Skeletal muscle satellite cell (primary cell): ENCODE measurements around the gene CASZ1.
A peak's percentile ranks its signal among the peaks of the same experiment; 100 is the strongest.

Experiments
- H3K27me3 ChIP-seq: 2 replicates; pipeline ENCODE4 v1.7.0; 2013; ENCODE audit warnings: low read length; ENCODE audit not compliant: control insufficient read depth, insufficient read depth
- H3K36me3 ChIP-seq: 2 replicates; pipeline ENCODE4 v1.7.0; 2013; ENCODE audit warnings: mild to moderate bottlenecking, control low read depth, low read length; ENCODE audit not compliant: insufficient read depth
- H3K4me1 ChIP-seq: 2 replicates; pipeline ENCODE4 v1.7.0; 2013; ENCODE audit warnings: low read length; ENCODE audit not compliant: control insufficient read depth, insufficient read depth
- H3K4me2 ChIP-seq: 2 replicates; pipeline ENCODE4 v1.7.0; 2013; ENCODE audit warnings: mild to moderate bottlenecking, low read length
- H3K4me3 ChIP-seq: 2 replicates; pipeline ENCODE4 v1.7.0; 2013; ENCODE audit warnings: low read length
- H3K9ac ChIP-seq: 2 replicates; pipeline ENCODE4 v1.7.0; 2013; ENCODE audit warnings: mild to moderate bottlenecking, low read depth, low read length, moderate library complexity
- H3K9me3 ChIP-seq: replicated peaks from 2 replicates; pipeline ENCODE4 v1.7.0; 2013; ENCODE audit warnings: mild to moderate bottlenecking, control low read depth, low read length

CASZ1 gene

GRCh38 chr1:10613340-10613739, 183.1 kb downstream of the CASZ1 start:
- Histone ChIP-seq H3K27me3 (no peaks in the 10 kb centered on the region), H3K9me3 (no peaks in the 10 kb centered on the region), H3K9ac (no peak overlapping the region), H3K36me3 (peaks cover under 1% of the 10 kb centered on the region), H3K4me3 (no peak overlapping the region), H3K4me2 (no peak overlapping the region), H3K4me1 (no peaks in the 10 kb centered on the region)

DNA sequence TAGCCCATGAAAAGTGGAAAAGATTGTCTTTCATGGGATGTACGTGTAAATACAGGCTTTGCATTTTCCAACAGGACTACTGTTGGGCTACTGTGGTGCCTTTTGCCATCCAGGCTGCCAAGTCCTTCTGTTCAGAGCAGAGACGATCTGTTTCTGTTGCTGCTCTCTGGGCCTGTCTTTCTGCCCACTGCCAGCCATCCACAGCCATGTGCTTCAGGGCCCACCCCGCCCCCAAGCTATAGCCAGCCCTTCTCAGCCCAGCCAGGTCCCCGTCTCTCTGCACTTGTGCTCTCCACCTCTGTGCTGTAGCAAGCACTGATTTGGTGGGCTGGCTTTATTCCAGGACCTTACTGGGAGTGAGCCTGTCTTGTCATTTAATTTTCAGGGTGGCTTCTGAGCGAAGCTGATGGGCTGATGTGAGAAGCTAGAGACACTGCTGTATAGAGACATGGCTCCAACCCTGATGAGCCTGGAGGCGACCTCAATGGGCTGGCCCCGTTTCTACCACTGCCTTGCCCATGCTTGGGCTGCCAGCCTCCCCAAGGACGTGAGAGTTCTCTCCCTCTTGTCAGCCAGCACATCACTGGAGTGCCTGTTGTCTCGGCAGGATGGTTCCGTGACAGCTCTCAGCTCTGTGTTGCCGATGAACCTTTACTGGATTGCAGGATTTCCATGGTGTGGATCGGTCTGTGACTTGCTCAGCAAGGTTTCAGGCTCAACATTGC, 183.8 kb downstream of the CASZ1 start:
- Histone ChIP-seq H3K27me3 (no peaks in the 10 kb centered on the region), H3K9me3 (no peaks in the 10 kb centered on the region), H3K36me3 (no peaks in the 10 kb centered on the region), H3K9ac (no peak overlapping the region), H3K4me1 (no peaks in the 10 kb centered on the region), H3K4me3 (no peak overlapping the region), H3K4me2 (no peak overlapping the region)

DNA sequence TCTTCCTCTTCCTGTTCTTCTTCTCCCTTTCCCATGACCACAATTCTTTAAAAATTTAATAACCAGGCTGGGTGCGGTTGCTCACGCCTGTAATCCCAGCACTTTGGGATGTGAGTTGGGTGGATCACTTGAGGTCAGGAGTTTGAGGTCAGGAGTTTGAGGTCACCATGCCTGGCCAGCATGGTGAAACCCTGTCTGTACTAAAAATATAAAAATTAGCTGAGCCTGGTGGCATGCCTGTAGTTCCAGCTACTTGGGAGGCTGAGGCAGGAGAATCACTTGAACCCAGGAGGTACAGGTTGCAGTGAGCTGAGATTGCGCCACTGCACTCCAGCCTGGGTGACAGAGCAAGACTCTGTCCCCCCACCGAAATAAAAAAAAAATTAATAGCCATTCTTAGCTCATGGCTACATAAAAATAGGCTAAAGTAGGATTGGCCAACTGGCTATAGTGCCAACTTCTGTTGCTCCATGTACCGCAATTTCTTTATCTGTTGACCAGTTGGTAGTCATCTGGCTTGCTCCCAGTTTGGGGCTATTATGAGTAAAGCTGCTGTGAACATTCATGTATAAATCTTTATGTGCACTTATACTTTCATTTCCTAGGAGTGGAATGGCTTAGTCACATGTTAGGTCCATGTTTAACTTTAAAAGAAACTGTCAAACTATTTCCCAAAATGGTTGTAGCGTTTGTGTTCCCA, 185.4 kb downstream of the CASZ1 start:
- Histone ChIP-seq H3K4me3 (no peak overlapping the region), H3K9me3 (no peaks in the 10 kb centered on the region), H3K9ac (no peak overlapping the region), H3K36me3 (no peaks in the 10 kb centered on the region), H3K4me1 (no peaks in the 10 kb centered on the region), H3K27me3 (no peaks in the 10 kb centered on the region), H3K4me2 (no peak overlapping the region)

GRCh38 chr1:10608690-10609089, 187.8 kb downstream of the CASZ1 start:
- Histone ChIP-seq H3K4me2 (no peak overlapping the region), H3K4me1 (no peaks in the 10 kb centered on the region), H3K9ac (no peak overlapping the region), H3K9me3 (no peaks in the 10 kb centered on the region), H3K36me3 (no peaks in the 10 kb centered on the region), H3K4me3 (no peak overlapping the region), H3K27me3 (no peaks in the 10 kb centered on the region)

DNA sequence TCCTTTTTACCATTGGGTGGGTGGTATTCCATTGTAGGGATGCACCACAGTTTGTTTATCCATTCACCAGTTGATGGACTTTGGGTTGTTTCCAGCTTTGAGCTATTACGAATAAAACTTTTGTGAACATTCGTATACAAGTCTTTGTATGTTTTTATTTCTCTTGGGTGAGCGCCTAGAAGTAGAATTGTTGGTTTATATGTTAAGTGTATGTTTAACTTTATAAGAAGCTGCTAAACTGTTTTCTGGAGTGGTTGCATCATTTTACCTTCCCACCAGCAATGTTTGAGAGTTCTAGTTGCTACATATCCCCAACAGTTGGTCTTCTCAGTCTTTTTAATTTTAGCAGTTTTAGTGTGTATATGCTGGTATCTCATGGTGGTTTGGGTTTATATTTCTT, 189.2 kb downstream of the CASZ1 start:
- Histone ChIP-seq H3K4me3 (no peak overlapping the region), H3K4me2 (no peak overlapping the region), H3K9me3 (no peaks in the 10 kb centered on the region), H3K36me3 (no peaks in the 10 kb centered on the region), H3K27me3 (no peaks in the 10 kb centered on the region), H3K4me1 (no peaks in the 10 kb centered on the region), H3K9ac (no peak overlapping the region)

- H3K9ac ChIP-seq: no peak overlapping the region
- no peaks in the 10 kb centered on the region for H3K27me3 ChIP-seq
- H3K4me3 ChIP-seq: no peak overlapping the region
- H3K4me1 ChIP-seq: peaks cover 6% of the 10 kb centered on the region
- H3K36me3 ChIP-seq: no peaks in the 10 kb centered on the region
- H3K9me3 ChIP-seq: no peaks in the 10 kb centered on the region
- no peak overlapping the region for H3K4me2 ChIP-seq
Observed at GRCh38 chr1:10606064-10606463, 190.4 kb downstream of the CASZ1 start.

DNA sequence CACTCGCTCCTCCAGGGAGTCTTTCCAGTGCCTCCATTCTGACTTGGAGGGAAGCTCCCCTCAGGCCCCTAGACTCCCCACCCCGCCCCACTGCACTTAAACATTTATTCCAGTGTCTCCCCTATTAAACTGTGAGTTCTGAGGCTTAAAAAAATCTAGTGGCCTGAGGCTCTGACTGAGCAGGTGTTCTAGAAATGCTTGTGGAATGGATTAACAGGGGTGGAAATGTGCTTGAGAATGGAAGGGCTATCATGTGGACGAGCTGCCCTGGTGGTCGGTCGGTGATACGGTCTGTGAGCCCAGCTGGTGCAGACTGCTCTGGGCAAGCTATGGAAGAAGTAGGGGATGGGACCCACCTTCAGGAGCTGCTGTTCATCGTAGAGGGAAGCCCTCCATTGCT, 191.5 kb downstream of the CASZ1 start:
- H3K9me3 ChIP-seq: no peaks in the 10 kb centered on the region
- H3K27me3 ChIP-seq: no peaks in the 10 kb centered on the region
- H3K4me1 ChIP-seq: peaks cover 7% of the 10 kb centered on the region
- no peak overlapping the region for H3K9ac ChIP-seq
- H3K36me3 ChIP-seq: no peaks in the 10 kb centered on the region
- no peak overlapping the region for H3K4me3 ChIP-seq
- no peak overlapping the region for H3K4me2 ChIP-seq

GRCh38 chr1:10602936-10603335, 193.5 kb downstream of the CASZ1 start:
- Histone ChIP-seq H3K9ac (no peak overlapping the region), H3K4me2 (no peak overlapping the region), H3K9me3 (no peaks in the 10 kb centered on the region), H3K36me3 (no peaks in the 10 kb centered on the region), H3K4me3 (no peak overlapping the region), H3K4me1 (peaks cover 27% of the 10 kb centered on the region), H3K27me3 (no peaks in the 10 kb centered on the region)

DNA sequence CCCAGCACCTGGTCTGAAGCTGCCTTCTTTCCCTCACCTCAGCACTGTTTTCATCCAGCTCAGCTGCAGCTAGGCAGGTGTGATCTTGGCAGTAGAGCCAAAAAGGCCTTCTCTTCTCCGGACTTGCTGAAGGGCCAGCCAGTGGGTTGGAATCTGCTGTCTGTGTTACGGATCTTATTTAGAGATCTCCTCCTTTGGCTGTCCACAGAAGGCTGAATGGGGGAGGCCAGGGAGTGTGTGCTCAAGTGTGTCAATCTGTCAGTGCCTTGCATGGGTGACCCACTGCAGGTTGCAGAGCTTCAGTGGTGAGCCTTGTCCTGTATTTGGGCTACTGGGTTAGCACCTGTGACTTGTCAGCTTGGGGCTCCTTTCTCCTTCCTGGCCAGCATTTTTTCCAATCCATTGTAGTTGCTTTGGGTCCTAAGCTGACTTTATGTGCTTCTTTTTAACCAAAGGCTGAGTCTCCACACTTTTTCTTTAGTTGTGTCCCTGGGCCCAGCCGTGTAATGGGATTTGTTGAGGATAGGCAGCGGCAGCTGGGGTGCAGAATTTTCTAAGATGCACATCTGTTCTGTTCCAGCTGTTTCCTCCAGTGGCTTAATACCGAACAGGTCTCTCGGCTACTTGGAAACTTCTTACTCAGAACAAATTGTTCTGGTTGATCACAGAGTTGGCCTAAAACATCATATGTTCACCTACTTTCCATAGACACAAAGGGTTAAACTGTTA, 194.9 kb downstream of the CASZ1 start:
- H3K27me3 ChIP-seq: no peaks in the 10 kb centered on the region
- no peak overlapping the region for H3K9ac ChIP-seq
- no peaks in the 10 kb centered on the region for H3K9me3 ChIP-seq
- H3K4me3 ChIP-seq: no peak overlapping the region
- H3K4me1 ChIP-seq: peaks cover 28% of the 10 kb centered on the region
- H3K36me3 ChIP-seq: no peaks in the 10 kb centered on the region
- no peak overlapping the region for H3K4me2 ChIP-seq

- H3K9ac ChIP-seq: peak overlapping the region; percentile 23
- H3K4me3 ChIP-seq: no peak overlapping the region
- H3K4me2 ChIP-seq: peak overlapping the region; percentile 28
Observed at GRCh38 chr1:10599194-10599861, 197.1 kb downstream of the CASZ1 start.

DNA sequence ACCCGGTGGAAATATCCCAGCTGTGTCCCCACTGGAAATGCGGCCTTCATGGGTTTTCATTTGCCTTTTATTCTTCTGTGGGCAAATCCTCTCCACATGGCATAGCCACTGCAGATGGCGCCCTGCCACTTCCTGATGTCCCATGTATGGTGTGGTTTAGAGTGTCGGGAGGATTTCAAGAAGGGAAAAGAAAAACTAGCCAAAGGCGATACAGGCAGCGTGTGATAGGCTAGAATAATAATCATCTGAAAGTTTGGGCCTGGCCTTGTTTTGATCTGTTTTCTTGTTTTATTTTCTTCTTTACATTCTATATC, 198.1 kb downstream of the CASZ1 start:
- peak overlapping the region; percentile 6 for H3K4me2 ChIP-seq
- no peaks in the 10 kb centered on the region for H3K36me3 ChIP-seq
- peak overlapping the region; percentile 3 for H3K9ac ChIP-seq
- H3K9me3 ChIP-seq: no peaks in the 10 kb centered on the region
- H3K27me3 ChIP-seq: no peaks in the 10 kb centered on the region
- H3K4me1 ChIP-seq: peaks cover 28% of the 10 kb centered on the region
- H3K4me3 ChIP-seq: no peak overlapping the region

More at GRCh38 chr1:10599194-10599861, 197.1 kb downstream of the CASZ1 start:
- Histone ChIP-seq H3K4me1 (peaks cover 28% of the 10 kb centered on the region), H3K27me3 (no peaks in the 10 kb centered on the region), H3K9me3 (no peaks in the 10 kb centered on the region), H3K36me3 (no peaks in the 10 kb centered on the region)
